Measurements from ENCODE around the gene ZNF653. TPM values are rescaled to one million over a fixed set of nuclear protein-coding genes. Genes with fewer than 3 reads are reported as not detected.
A peak's percentile ranks its signal among the peaks of the same experiment; 100 is the strongest.

The ZNF653 gene
- polyA plus RNA-seq, 1 experiment, result 4.6 TPM

GRCh38 chr19:11448410-11448809, 57.2 kb downstream of the ZNF653 start:
- DNase-seq (ENCODE audit: low read depth), result no peak
- TF ChIP-seq CTCF (IDR thresholded peaks at IDR 0.05; ENCODE audit: insufficient read depth, low read depth, low read length), result no peak
- peaks cover 27% of the 10 kb centered on the region for H3K36me3 ChIP-seq (ENCODE audit: control insufficient read depth, insufficient read depth, low read length)
- ChIA-PET CTCF (interaction anchor here (0.7 to 2.6 kb wide), 7 partner anchors 11 to 204 kb away, joined by 3 to 9 read pairs (median 4); no protein-coding TSS in a partner anchor), POLR2A (no interaction called here)
- no peaks in the 10 kb centered on the region for H3K27me3 ChIP-seq (ENCODE audit: control insufficient read depth, insufficient read depth, low read length)
- no peak overlapping the region for H3K4me3 ChIP-seq (ENCODE audit: low read depth, low read length)

- TF ChIP-seq CTCF (IDR thresholded peaks at IDR 0.05; ENCODE audit: insufficient read depth, low read depth, low read length), result no peak
- ChIA-PET CTCF (interaction anchor here (0.6 to 2.6 kb wide), 10 partner anchors 10 to 204 kb away, joined by 3 to 9 read pairs (median 4); no protein-coding TSS in a partner anchor), POLR2A (no interaction called here)
- DNase-seq (ENCODE audit: low read depth), result no peak
- Histone ChIP-seq H3K27me3 (ENCODE audit: control insufficient read depth, insufficient read depth, low read length) (no peaks in the 10 kb centered on the region), H3K36me3 (ENCODE audit: control insufficient read depth, insufficient read depth, low read length) (peaks cover 27% of the 10 kb centered on the region), H3K4me3 (ENCODE audit: low read depth, low read length) (no peak overlapping the region)
Measured at GRCh38 chr19:11447347-11448262, 58.0 kb downstream of the ZNF653 start.

GRCh38 chr19:11446652-11447301, 58.9 kb downstream of the ZNF653 start:
- Histone ChIP-seq H3K36me3 (ENCODE audit: control insufficient read depth, insufficient read depth, low read length) (peaks cover 29% of the 10 kb centered on the region), H3K27me3 (ENCODE audit: control insufficient read depth, insufficient read depth, low read length) (no peaks in the 10 kb centered on the region), H3K4me3 (ENCODE audit: low read depth, low read length) (no peak overlapping the region)
- POLR2A ChIA-PET, result no interaction called here
- no peak for DNase-seq (ENCODE audit: low read depth)
- CTCF ChIA-PET, result interaction anchor here (0.6 to 1.9 kb wide), 10 partner anchors 8 to 203 kb away, joined by 3 to 16 read pairs (median 4); partner anchors contain the start of gene EPOR
- peak; percentile 80 for TF ChIP-seq CTCF (IDR thresholded peaks at IDR 0.05; ENCODE audit: insufficient read depth, low read depth, low read length)

- no peaks in the 10 kb centered on the region for H3K27me3 ChIP-seq (ENCODE audit: control insufficient read depth, insufficient read depth, low read length)
- no peak for TF ChIP-seq CTCF (IDR thresholded peaks at IDR 0.05; ENCODE audit: insufficient read depth, low read depth, low read length)
- ChIA-PET CTCF (interaction anchor here (0.7 to 1.9 kb wide), 8 partner anchors 9 to 180 kb away, joined by 3 to 16 read pairs (median 5); partner anchors contain the start of gene EPOR), POLR2A (no interaction called here)
- H3K4me3 ChIP-seq (ENCODE audit: low read depth, low read length), result no peak overlapping the region
- no peak for DNase-seq (ENCODE audit: low read depth)
- H3K36me3 ChIP-seq (ENCODE audit: control insufficient read depth, insufficient read depth, low read length), result peaks cover 32% of the 10 kb centered on the region
Measured at GRCh38 chr19:11446271-11446651, 59.4 kb downstream of the ZNF653 start.

GRCh38 chr19:11445141-11445540, 60.5 kb downstream of the ZNF653 start:
- ChIA-PET POLR2A (no interaction called here), CTCF (interaction anchor here (0.6 to 1.9 kb wide), 7 partner anchors 10 to 159 kb away, joined by 3 to 16 read pairs (median 6); partner anchors contain the start of gene EPOR)
- H3K27me3 ChIP-seq (ENCODE audit: control insufficient read depth, insufficient read depth, low read length), result no peaks in the 10 kb centered on the region
- no peak for TF ChIP-seq CTCF (IDR thresholded peaks at IDR 0.05; ENCODE audit: insufficient read depth, low read depth, low read length)
- H3K4me3 ChIP-seq (ENCODE audit: low read depth, low read length), result no peak overlapping the region
- peaks cover 38% of the 10 kb centered on the region for H3K36me3 ChIP-seq (ENCODE audit: control insufficient read depth, insufficient read depth, low read length)
- DNase-seq (ENCODE audit: low read depth), result no peak
